K562 (cell line): Measurements from ENCODE around the gene GRXCR1.

ENCODE experiments used
- BHLHE40 ChIP-seq: IDR thresholded peaks from 2 replicates; pipeline ENCODE4 v1.6.1; 2011; ENCODE audit warnings: low read length, improper control_type of control experiment
- CREB1 ChIP-seq, 2 experiments: sonication (generic) in 1 of 2; formaldehyde crosslinking in 1 of 2; IDR thresholded peaks; 2 replicates each; pipeline versions ENCODE4 v1.6.1 to v1.8.0; 2012 to 2022; ENCODE audit warnings: inconsistent platforms in 1 of 2, mild to moderate bottlenecking in 1 of 2, missing genetic modification reagents in 1 of 2, moderate library complexity in 1 of 2
- HBP1 ChIP-seq: fragments of 450-650 bp; formaldehyde crosslinking; IDR thresholded peaks from 2 replicates; pipeline ENCODE4 v1.4.0; 2022; ENCODE audit warnings: missing genetic modification characterization
- HDAC6 ChIP-seq: IDR thresholded peaks from 2 replicates; pipeline ENCODE4 v1.6.1; 2012; ENCODE audit warnings: low read depth, mild to moderate bottlenecking, control low read depth, inconsistent platforms, low read length, moderate library complexity
- HNRNPK ChIP-seq: fragments of 200-400 bp; formaldehyde crosslinking; IDR thresholded peaks from one replicate; pipeline ENCODE4 v1.6.1; 2018; ENCODE audit warnings: mild to moderate bottlenecking, low read depth, low read length; ENCODE audit not compliant: poor library complexity, severe bottlenecking
- MAX ChIP-seq: sonication (generic); formaldehyde crosslinking; IDR thresholded peaks from 2 replicates; pipeline ENCODE4 v1.9.0; 2022; ENCODE audit warnings: mild to moderate bottlenecking, missing genetic modification reagents
- NFIX ChIP-seq: fragments of 250-450 bp; sonication (Bioruptor Pico); IDR thresholded peaks from 2 replicates; pipeline ENCODE4 v1.4.0; 2020; ENCODE audit warnings: low read depth, mild to moderate bottlenecking, moderate library complexity
- POLR2H ChIP-seq: IDR thresholded peaks from 2 replicates; pipeline ENCODE4 v1.6.1; 2016; ENCODE audit warnings: missing genetic modification characterization, low read depth, mild to moderate bottlenecking, control low read depth, missing compliant biosample characterization, moderate library complexity
- ZNF324 ChIP-seq: fragments of 250-450 bp; sonication (Bioruptor Pico); IDR thresholded peaks from 2 replicates; pipeline ENCODE4 v1.4.0; 2020; ENCODE audit warnings: mild to moderate bottlenecking
- ZNF398 ChIP-seq: fragments of 250-450 bp; sonication (Bioruptor Pico); IDR thresholded peaks from 2 replicates; pipeline ENCODE4 v1.8.0; 2021; ENCODE audit warnings: moderate library complexity, mild to moderate bottlenecking, inconsistent platforms
- ZNF785 ChIP-seq: fragments of 250-450 bp; sonication (Bioruptor Pico); IDR thresholded peaks from 2 replicates; pipeline ENCODE4 v1.4.0; 2020; ENCODE audit warnings: mild to moderate bottlenecking
- TF ChIP-seq, protein P1 (sequence below), 3 experiments: IDR thresholded peaks in 2 of 3; conservative IDR thresholded peaks in 1 of 3; 2 replicates each; pipeline ENCODE4 v1.5.1; 2011 to 2012; ENCODE audit warnings: low read length in 3 of 3, mild to moderate bottlenecking in 3 of 3, control low read depth in 2 of 3, improper control_type of control experiment in 1 of 3, inconsistent platforms in 1 of 3, low read depth in 1 of 3, mixed read lengths in 1 of 3, moderate library complexity in 1 of 3; ENCODE audit not compliant: insufficient read depth in 2 of 3

DNA sequence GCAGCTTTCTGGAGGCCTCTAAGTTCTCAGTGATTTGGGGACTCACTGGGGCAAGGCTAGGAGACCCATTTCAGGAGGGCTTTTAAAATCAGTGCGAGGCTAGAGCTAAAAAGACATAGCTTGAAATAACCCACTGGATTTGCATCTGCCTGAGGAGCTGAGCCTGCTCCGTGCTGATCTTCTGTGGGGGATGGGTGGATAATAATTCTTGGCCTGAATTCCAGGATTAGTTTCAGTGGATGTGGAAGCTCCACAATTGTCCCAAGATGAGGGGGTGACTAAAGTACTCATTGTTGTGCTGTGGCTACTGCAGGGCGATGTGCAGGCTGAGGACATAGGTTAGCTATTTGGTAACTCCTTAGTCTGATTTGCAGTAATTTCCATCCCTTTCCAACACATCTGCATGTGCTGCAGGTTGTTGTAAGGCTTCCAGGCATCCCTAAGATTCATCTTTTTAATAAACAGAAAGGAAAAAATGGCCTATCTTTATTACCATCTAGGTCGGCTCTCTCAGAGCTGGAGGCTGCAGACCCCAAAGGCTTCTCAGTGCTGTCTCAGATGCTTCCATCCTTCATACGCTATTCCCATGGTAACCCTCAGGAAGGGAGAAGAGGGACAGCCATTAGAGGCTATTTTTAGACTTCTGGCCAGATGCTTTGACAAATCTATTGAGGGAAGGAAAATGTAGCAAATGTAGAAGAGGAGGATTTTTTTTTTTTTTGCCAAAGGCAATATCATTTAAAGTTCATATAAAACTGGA, 63.4 kb downstream of the GRXCR1 start:
- no peak for TF ChIP-seq HBP1
- TF ChIP-seq ZNF785 (CRISPR knock-in tag), result no peak
- TF ChIP-seq ZNF324 (CRISPR knock-in tag), result no peak
- no peak for TF ChIP-seq MAX (CRISPR knock-in tag)
- TF ChIP-seq CREB1 (IDR thresholded peaks at IDR 0.05), result no peak
- TF ChIP-seq CREB1 (CRISPR knock-in tag; IDR thresholded peaks at IDR 0.05), result no peak
- TF ChIP-seq HNRNPK, result no peak
- no peak for TF ChIP-seq BHLHE40
- no peak for TF ChIP-seq HDAC6
- TF ChIP-seq, protein P1, sequence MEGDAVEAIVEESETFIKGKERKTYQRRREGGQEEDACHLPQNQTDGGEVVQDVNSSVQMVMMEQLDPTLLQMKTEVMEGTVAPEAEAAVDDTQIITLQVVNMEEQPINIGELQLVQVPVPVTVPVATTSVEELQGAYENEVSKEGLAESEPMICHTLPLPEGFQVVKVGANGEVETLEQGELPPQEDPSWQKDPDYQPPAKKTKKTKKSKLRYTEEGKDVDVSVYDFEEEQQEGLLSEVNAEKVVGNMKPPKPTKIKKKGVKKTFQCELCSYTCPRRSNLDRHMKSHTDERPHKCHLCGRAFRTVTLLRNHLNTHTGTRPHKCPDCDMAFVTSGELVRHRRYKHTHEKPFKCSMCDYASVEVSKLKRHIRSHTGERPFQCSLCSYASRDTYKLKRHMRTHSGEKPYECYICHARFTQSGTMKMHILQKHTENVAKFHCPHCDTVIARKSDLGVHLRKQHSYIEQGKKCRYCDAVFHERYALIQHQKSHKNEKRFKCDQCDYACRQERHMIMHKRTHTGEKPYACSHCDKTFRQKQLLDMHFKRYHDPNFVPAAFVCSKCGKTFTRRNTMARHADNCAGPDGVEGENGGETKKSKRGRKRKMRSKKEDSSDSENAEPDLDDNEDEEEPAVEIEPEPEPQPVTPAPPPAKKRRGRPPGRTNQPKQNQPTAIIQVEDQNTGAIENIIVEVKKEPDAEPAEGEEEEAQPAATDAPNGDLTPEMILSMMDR (IDR thresholded peaks at IDR 0.05 in 2 of 3, conservative IDR thresholded peaks at IDR 0.05 in 1 of 3; ENCODE audit: insufficient read depth in 2 of 3, low read depth in 1 of 3, low read length in 3 of 3), result no peak
- no peak for TF ChIP-seq NFIX (CRISPR knock-in tag)
- TF ChIP-seq ZNF398 (CRISPR knock-in tag), result no peak
- TF ChIP-seq POLR2H (tag), result no peak
